KMS-11 (cell line): ENCODE data around the gene KCNK6.

ENCODE experiments used
- H2AFZ ChIP-seq: fragments of 200-600 bp; sonication (generic); 2 replicates; pipeline ENCODE4 v1.6.1; 2016; ENCODE audit warnings: antibody characterized with exemption, mixed run types, low read depth
- H3K27ac ChIP-seq: fragments of 200-600 bp; sonication (generic); 2 replicates; pipeline ENCODE4 v1.6.1; 2016; ENCODE audit warnings: mild to moderate bottlenecking, mixed run types
- H3K27me3 ChIP-seq: fragments of 200-600 bp; sonication (generic); 2 replicates; pipeline ENCODE4 v1.6.1; 2017; ENCODE audit warnings: mild to moderate bottlenecking, low read depth, mixed run types, moderate library complexity; ENCODE audit not compliant: insufficient read depth
- H3K36me3 ChIP-seq: fragments of 200-600 bp; sonication (generic); 2 replicates; pipeline ENCODE4 v1.6.1; 2017; ENCODE audit warnings: mild to moderate bottlenecking, mixed run types; ENCODE audit not compliant: insufficient read depth
- H3K4me1 ChIP-seq: fragments of 200-600 bp; sonication (generic); 2 replicates; pipeline ENCODE4 v1.6.1; 2016; ENCODE audit warnings: mild to moderate bottlenecking, low read depth, mixed run types; ENCODE audit not compliant: poor library complexity, severe bottlenecking
- H3K4me2 ChIP-seq: fragments of 200-600 bp; sonication (generic); 2 replicates; pipeline ENCODE4 v1.7.0; 2016; ENCODE audit warnings: mild to moderate bottlenecking, mixed run types
- H3K4me3 ChIP-seq: fragments of 200-600 bp; sonication (generic); IDR thresholded peaks from 2 replicates; pipeline ENCODE4 v1.6.1; 2017; ENCODE audit warnings: low read depth, low read length, mixed read lengths; ENCODE audit not compliant: insufficient read depth
- H3K79me2 ChIP-seq: fragments of 200-600 bp; sonication (generic); 2 replicates; pipeline ENCODE4 v1.6.1; 2016; ENCODE audit warnings: low read depth, mixed run types; ENCODE audit not compliant: insufficient read depth
- H3K9ac ChIP-seq: fragments of 200-600 bp; sonication (generic); 2 replicates; pipeline ENCODE4 v1.6.1; 2016; ENCODE audit warnings: mild to moderate bottlenecking, mixed run types
- H4K20me1 ChIP-seq: fragments of 200-600 bp; sonication (generic); 2 replicates; pipeline ENCODE4 v1.6.1; 2016; ENCODE audit warnings: mild to moderate bottlenecking, mixed run types; ENCODE audit not compliant: insufficient read depth
- CTCF ChIP-seq: fragments of 200-600 bp; sonication (generic); conservative IDR thresholded peaks from 2 replicates; pipeline ENCODE4 v1.6.1; 2017; ENCODE audit warnings: low read depth, mild to moderate bottlenecking, antibody characterized with exemption, low read length, moderate library complexity, mixed read lengths

Gene KCNK6

GRCh38 chr19:38306236-38306635, 13.4 kb upstream of the KCNK6 start:
- Histone ChIP-seq H4K20me1 (no peaks in the 10 kb centered on the region), H3K4me2 (no peak overlapping the region), H3K4me1 (no peaks in the 10 kb centered on the region), H2AFZ (no peak overlapping the region), H3K9ac (no peak overlapping the region), H3K4me3 (no peak overlapping the region), H3K36me3 (no peaks in the 10 kb centered on the region), H3K79me2 (no peaks in the 10 kb centered on the region), H3K27me3 (no peaks in the 10 kb centered on the region), H3K27ac (no peak overlapping the region)
- TF ChIP-seq CTCF: no peak

- no peaks in the 10 kb centered on the region for H4K20me1 ChIP-seq
- TF ChIP-seq CTCF: no peak
- H3K4me2 ChIP-seq: no peak overlapping the region
- no peaks in the 10 kb centered on the region for H3K4me1 ChIP-seq
- no peak overlapping the region for H3K27ac ChIP-seq
- no peaks in the 10 kb centered on the region for H3K27me3 ChIP-seq
- no peak overlapping the region for H2AFZ ChIP-seq
- H3K9ac ChIP-seq: no peak overlapping the region
- H3K4me3 ChIP-seq: no peak overlapping the region
- H3K79me2 ChIP-seq: no peaks in the 10 kb centered on the region
- H3K36me3 ChIP-seq: no peaks in the 10 kb centered on the region
Measured at GRCh38 chr19:38307076-38307475, 12.6 kb upstream of the KCNK6 start.

- H3K79me2 ChIP-seq: no peaks in the 10 kb centered on the region
- TF ChIP-seq CTCF: no peak
- H3K36me3 ChIP-seq: no peaks in the 10 kb centered on the region
- H3K27ac ChIP-seq: no peak overlapping the region
- no peak overlapping the region for H3K9ac ChIP-seq
- H3K4me1 ChIP-seq: no peaks in the 10 kb centered on the region
- no peaks in the 10 kb centered on the region for H4K20me1 ChIP-seq
- no peak overlapping the region for H3K4me2 ChIP-seq
- no peaks in the 10 kb centered on the region for H3K27me3 ChIP-seq
- H3K4me3 ChIP-seq: no peak overlapping the region
- no peak overlapping the region for H2AFZ ChIP-seq
Measured at GRCh38 chr19:38307597-38307996, 12.0 kb upstream of the KCNK6 start.

GRCh38 chr19:38308006-38308766, 11.5 kb upstream of the KCNK6 start:
- no peaks in the 10 kb centered on the region for H3K36me3 ChIP-seq
- H3K4me3 ChIP-seq: no peak overlapping the region
- no peaks in the 10 kb centered on the region for H3K79me2 ChIP-seq
- TF ChIP-seq CTCF: no peak
- H3K27ac ChIP-seq: no peak overlapping the region
- no peak overlapping the region for H3K4me2 ChIP-seq
- no peak overlapping the region for H3K9ac ChIP-seq
- H2AFZ ChIP-seq: no peak overlapping the region
- H3K4me1 ChIP-seq: no peaks in the 10 kb centered on the region
- H3K27me3 ChIP-seq: no peaks in the 10 kb centered on the region
- H4K20me1 ChIP-seq: no peaks in the 10 kb centered on the region
